GM19438 (cell line): ENCODE results near the gene OR2V2.

ENCODE experiments used
- ATAC-seq: cut with Tn5 transposase; IDR thresholded peaks from one replicate; pipeline ENCODE4 v1.9.1; 2021; ENCODE audit warnings: low read depth; ENCODE audit not compliant: unreplicated experiment

OR2V2 gene

GRCh38 chr5:181188700-181189362, 41.4 kb downstream of the OR2V2 start:
- no peak for ATAC-seq

- no peak for ATAC-seq
Observed at GRCh38 chr5:181189363-181189961, 42.1 kb downstream of the OR2V2 start.

- ATAC-seq: no peak
Observed at GRCh38 chr5:181189962-181190710, 42.8 kb downstream of the OR2V2 start.

GRCh38 chr5:181190711-181191525, 43.5 kb downstream of the OR2V2 start:
- peak; percentile 6 for ATAC-seq

GRCh38 chr5:181191526-181192336, 44.3 kb downstream of the OR2V2 start:
- peak; percentile 50 for ATAC-seq

- ATAC-seq: no peak
Observed at GRCh38 chr5:181192337-181193046, 45.1 kb downstream of the OR2V2 start.

GRCh38 chr5:181193656-181194055, 46.3 kb downstream of the OR2V2 start:
- no peak for ATAC-seq

GRCh38 chr5:181194489-181195248, 47.3 kb downstream of the OR2V2 start:
- no peak for ATAC-seq

GRCh38 chr5:181195249-181195761, 47.9 kb downstream of the OR2V2 start:
- no peak for ATAC-seq

- no peak for ATAC-seq
Observed at GRCh38 chr5:181197326-181197951, 50.1 kb downstream of the OR2V2 start.

GRCh38 chr5:181198106-181198685, 50.8 kb downstream of the OR2V2 start:
- ATAC-seq: no peak

GRCh38 chr5:181198905-181199519, 51.6 kb downstream of the OR2V2 start:
- peak; percentile 49 for ATAC-seq

GRCh38 chr5:181199881-181200638, 52.7 kb downstream of the OR2V2 start:
- no peak for ATAC-seq

GRCh38 chr5:181200816-181201215, 53.4 kb downstream of the OR2V2 start:
- ATAC-seq: no peak

- no peak for ATAC-seq
Observed at GRCh38 chr5:181203093-181203711, 55.8 kb downstream of the OR2V2 start.

GRCh38 chr5:181203777-181204112, 56.4 kb downstream of the OR2V2 start:
- no peak for ATAC-seq
